SK-MEL-5 (cell line): Measurements from ENCODE around the gene CCDC86. TPM values are rescaled to one million over a fixed set of nuclear protein-coding genes. Genes with fewer than 3 reads are reported as not detected.

ENCODE experiments used
- total RNA-seq: library from RNA; depleted of rRNA; stranded (reverse); fragments of >200 nt; shearing (Covaris generic); gene quantifications from 2 replicates; pipeline ENCODE4 v1.2.3, GENCODE V29; 2014; rRNA removed

Gene CCDC86
- total RNA-seq, 1 experiment from 2014 or later = 9.2 TPM

Other genes starting within 250 kb of the CCDC86 start
- not detected in 2 replicates for gene MS4A8, start 142.5 kb upstream of the CCDC86 start, total RNA-seq
- gene MS4A18, start 117.4 kb upstream of the CCDC86 start, total RNA-seq = not detected in 2 replicates
- not detected in 2 replicates for gene MS4A15, start 85.2 kb upstream of the CCDC86 start, total RNA-seq
- gene MS4A10, start 56.8 kb upstream of the CCDC86 start, total RNA-seq = not detected in 2 replicates
- gene PTGDR2, start 13.8 kb downstream of the CCDC86 start, total RNA-seq = not detected in 2 replicates
- not detected in 2 replicates for gene ZP1, start 25.4 kb downstream of the CCDC86 start, total RNA-seq
- gene PRPF19, start 64.5 kb downstream of the CCDC86 start, total RNA-seq = 42.3 and 52.7 TPM in 2 replicates
- 43.5 and 52.9 TPM in 2 replicates for gene TMEM109, start 72.0 kb downstream of the CCDC86 start, total RNA-seq
- gene TMEM132A, start 82.3 kb downstream of the CCDC86 start, total RNA-seq = 35.0 and 36.2 TPM in 2 replicates
- gene SLC15A3, start 110.1 kb downstream of the CCDC86 start, total RNA-seq = 0.75 and 1.1 TPM in 2 replicates
- not detected in 2 replicates for gene CD6, start 129.6 kb downstream of the CCDC86 start, total RNA-seq